WTC11 (cell line): ENCODE results near the gene CT47C1. TPM values are rescaled to one million over a fixed set of nuclear protein-coding genes. Genes with fewer than 3 reads are reported as not detected.

ENCODE experiments used
- ATAC-seq: fragments of 200-7000 bp; cut with Tn5 transposase; 2 replicates; pipeline ENCODE4 v1.10.0; 2021; ENCODE audit warnings: mild to moderate bottlenecking, moderate library complexity
- CTCF ChIA-PET: fragments of 300-600 bp; sonication (Branson Sonifier 250); formaldehyde crosslinking; loops from one replicate; lab custom pipeline; 2021; ENCODE audit warnings: antibody characterized with exemption; lab: Charles Lee
- POLR2A ChIA-PET: fragments of 350-600 bp; sonication (Branson Sonifier 250); formaldehyde crosslinking; loops from one replicate; lab custom pipeline; 2021; ENCODE audit warnings: antibody characterized with exemption; lab: Charles Lee
- DNase-seq: peaks from one replicate; pipeline ENCODE4 v3.0.0; 2021; ENCODE audit warnings: low spot score
- H3K27ac Mint-ChIP-seq: 2 replicates; pipeline ENCODE4 v1.8.0; 2021; ENCODE audit warnings: mixed read lengths
- H3K27me3 Mint-ChIP-seq: 2 replicates; pipeline ENCODE4 v1.8.0; 2021; ENCODE audit warnings: low read depth, mild to moderate bottlenecking, moderate library complexity, mixed read lengths
- H3K36me3 Mint-ChIP-seq: 2 replicates; pipeline ENCODE4 v1.8.0; 2021; ENCODE audit warnings: mixed read lengths
- H3K4me1 Mint-ChIP-seq: 2 replicates; pipeline ENCODE4 v1.8.0; 2022; ENCODE audit warnings: mixed read lengths
- H3K4me3 Mint-ChIP-seq: 2 replicates; pipeline ENCODE4 v1.8.0; 2021; ENCODE audit warnings: mild to moderate bottlenecking, moderate library complexity, mixed read lengths
- H3K9me3 Mint-ChIP-seq: 2 replicates; pipeline ENCODE4 v1.8.0; 2021; ENCODE audit warnings: mixed read lengths
- ARID4B ChIP-seq: sonication (generic); formaldehyde crosslinking; IDR thresholded peaks from 2 replicates; pipeline ENCODE4 v1.8.0; 2023; ENCODE audit warnings: missing genetic modification reagents, mild to moderate bottlenecking, borderline replicate concordance
- ATF2 ChIP-seq: sonication (generic); formaldehyde crosslinking; IDR thresholded peaks from 2 replicates; pipeline ENCODE4 v1.8.1; 2022; ENCODE audit warnings: low read depth, missing genetic modification reagents, borderline replicate concordance
- FOXP4 ChIP-seq: sonication (generic); formaldehyde crosslinking; IDR thresholded peaks from 2 replicates; pipeline ENCODE4 v1.8.0; 2022; ENCODE audit warnings: mild to moderate bottlenecking, missing genetic modification reagents
- IRF2 ChIP-seq: sonication (generic); formaldehyde crosslinking; IDR thresholded peaks from 2 replicates; pipeline ENCODE4 v1.8.0; 2022; ENCODE audit warnings: low read depth, missing genetic modification reagents, borderline replicate concordance
- OVOL2 ChIP-seq: fragments of 250-450 bp; sonication (Bioruptor Pico); IDR thresholded peaks from 2 replicates; pipeline ENCODE4 v1.9.0; 2021; ENCODE audit warnings: mild to moderate bottlenecking, borderline replicate concordance
- RELA ChIP-seq: sonication (generic); formaldehyde crosslinking; IDR thresholded peaks from 2 replicates; pipeline ENCODE4 v1.8.1; 2022; ENCODE audit warnings: missing genetic modification reagents, mild to moderate bottlenecking, borderline replicate concordance
- SMAD4 ChIP-seq: sonication (generic); formaldehyde crosslinking; IDR thresholded peaks from 2 replicates; pipeline ENCODE4 v1.8.0; 2022; ENCODE audit warnings: mild to moderate bottlenecking, missing genetic modification reagents
- SP1 ChIP-seq: sonication (generic); formaldehyde crosslinking; conservative IDR thresholded peaks from 2 replicates; pipeline ENCODE4 v1.8.1; 2022; ENCODE audit warnings: missing genetic modification reagents
- TCF7 ChIP-seq: sonication (generic); formaldehyde crosslinking; IDR thresholded peaks from 2 replicates; pipeline ENCODE4 v1.8.0; 2022; ENCODE audit warnings: mild to moderate bottlenecking, low read depth, missing genetic modification reagents, moderate library complexity
- TEAD1 ChIP-seq: sonication (generic); formaldehyde crosslinking; IDR thresholded peaks from 2 replicates; pipeline ENCODE4 v1.8.0; 2022; ENCODE audit warnings: mild to moderate bottlenecking, missing genetic modification reagents
- ZNF138 ChIP-seq: sonication (generic); formaldehyde crosslinking; conservative IDR thresholded peaks from 2 replicates; pipeline ENCODE4 v1.8.1; 2022; ENCODE audit warnings: mild to moderate bottlenecking, moderate library complexity, missing genetic modification reagents
- ZNF396 ChIP-seq: fragments of 250-450 bp; sonication (Bioruptor Pico); IDR thresholded peaks from 2 replicates; pipeline ENCODE4 v1.8.0; 2021; ENCODE audit warnings: mild to moderate bottlenecking, moderate library complexity, borderline replicate concordance
- total RNA-seq: library from RNA; stranded (reverse); gene quantifications from 3 replicates; pipeline ENCODE4 v1.2.3, GENCODE V29; 2021

The CT47C1 gene
- total RNA-seq, 1 experiment from 2014 or later, result not detected

GRCh38 chrX:119094819-119095218, 22.0 kb downstream of the CT47C1 start (continued):
- no peak for TF ChIP-seq OVOL2 (CRISPR knock-in tag)
- no peak for TF ChIP-seq ZNF396
- no peak for TF ChIP-seq IRF2
- no peak for TF ChIP-seq ZNF138 (CRISPR knock-in tag)
- no peak for TF ChIP-seq TCF7 (CRISPR knock-in tag)

- Mint-ChIP-seq H3K4me3 (no peak overlapping the region), H3K27me3 (no peaks in the 10 kb centered on the region; the same call in 1 of the 2 replicates), H3K4me1 (peaks cover 6% of the 10 kb centered on the region)
- POLR2A ChIA-PET, result no interaction called here
- DNase-seq, result no peak
- no peak for ATAC-seq
- TF ChIP-seq TEAD1 (CRISPR knock-in tag) (no peak), FOXP4 (no peak), ATF2 (CRISPR knock-in tag) (no peak)
- TF ChIP-seq, all 79 proteins: peak for 0
- CTCF ChIA-PET, result no interaction called here
- no peak overlapping the region for H3K27ac Mint-ChIP-seq
- H3K36me3 Mint-ChIP-seq, result no peaks in the 10 kb centered on the region
- H3K9me3 Mint-ChIP-seq, result no peaks in the 10 kb centered on the region
Measured at GRCh38 chrX:119095936-119096335, 23.1 kb downstream of the CT47C1 start.

- POLR2A ChIA-PET, result no interaction called here
- Mint-ChIP-seq H3K4me1 (peaks cover 7% of the 10 kb centered on the region), H3K27ac (no peak overlapping the region), H3K27me3 (no peaks in the 10 kb centered on the region; the same call in 1 of the 2 replicates), H3K9me3 (no peaks in the 10 kb centered on the region), H3K36me3 (no peaks in the 10 kb centered on the region), H3K4me3 (no peak overlapping the region)
- DNase-seq (no peak), ATAC-seq (no peak)
- CTCF ChIA-PET, result interaction anchor here (0.7 kb wide), 1 partner anchor 18 kb away, joined by 3 read pairs; no protein-coding TSS in a partner anchor
- TF ChIP-seq RELA (no peak), TCF7 (CRISPR knock-in tag) (no peak), SP1 (CRISPR knock-in tag) (no peak), SMAD4 (CRISPR knock-in tag) (no peak), ARID4B (CRISPR knock-in tag) (no peak), FOXP4 (no peak)
Measured at GRCh38 chrX:119101168-119101567, 28.4 kb downstream of the CT47C1 start.
